Hepatocyte (in vitro differentiated cells): ENCODE data around the gene FAM177B.

Experiments used
- EZH2 ChIP-seq: fragments of 200-600 bp; sonication (generic); IDR thresholded peaks from 2 replicates; pipeline ENCODE4 v1.6.1; 2016; ENCODE audit warnings: antibody characterized with exemption, mild to moderate bottlenecking, borderline replicate concordance
- TF ChIP-seq, protein P1 (sequence below): fragments of 200-600 bp; sonication (generic); IDR thresholded peaks from 2 replicates; pipeline ENCODE4 v1.5.1; 2016; ENCODE audit warnings: antibody characterized with exemption, mild to moderate bottlenecking; ENCODE audit not compliant: poor library complexity

DNA sequence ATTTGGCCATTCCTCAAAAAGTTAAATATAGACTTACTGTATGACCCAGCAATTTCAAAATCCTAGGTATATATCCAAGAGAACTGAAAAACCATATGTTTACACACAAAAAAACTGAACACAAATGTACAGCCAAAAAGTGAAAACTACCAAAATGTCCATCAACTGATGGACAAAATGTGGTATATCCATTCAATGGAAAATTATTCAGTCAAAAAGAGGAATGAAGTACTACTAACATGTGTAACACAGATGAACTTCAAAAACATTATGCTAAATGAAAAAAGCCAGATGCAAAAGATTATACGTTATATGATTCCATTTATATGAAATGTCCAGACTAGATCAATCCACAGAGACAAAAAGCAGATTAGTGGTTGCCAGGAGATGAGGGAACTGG lies 32.7 kb upstream of the FAM177B start:
- TF ChIP-seq, protein P1, sequence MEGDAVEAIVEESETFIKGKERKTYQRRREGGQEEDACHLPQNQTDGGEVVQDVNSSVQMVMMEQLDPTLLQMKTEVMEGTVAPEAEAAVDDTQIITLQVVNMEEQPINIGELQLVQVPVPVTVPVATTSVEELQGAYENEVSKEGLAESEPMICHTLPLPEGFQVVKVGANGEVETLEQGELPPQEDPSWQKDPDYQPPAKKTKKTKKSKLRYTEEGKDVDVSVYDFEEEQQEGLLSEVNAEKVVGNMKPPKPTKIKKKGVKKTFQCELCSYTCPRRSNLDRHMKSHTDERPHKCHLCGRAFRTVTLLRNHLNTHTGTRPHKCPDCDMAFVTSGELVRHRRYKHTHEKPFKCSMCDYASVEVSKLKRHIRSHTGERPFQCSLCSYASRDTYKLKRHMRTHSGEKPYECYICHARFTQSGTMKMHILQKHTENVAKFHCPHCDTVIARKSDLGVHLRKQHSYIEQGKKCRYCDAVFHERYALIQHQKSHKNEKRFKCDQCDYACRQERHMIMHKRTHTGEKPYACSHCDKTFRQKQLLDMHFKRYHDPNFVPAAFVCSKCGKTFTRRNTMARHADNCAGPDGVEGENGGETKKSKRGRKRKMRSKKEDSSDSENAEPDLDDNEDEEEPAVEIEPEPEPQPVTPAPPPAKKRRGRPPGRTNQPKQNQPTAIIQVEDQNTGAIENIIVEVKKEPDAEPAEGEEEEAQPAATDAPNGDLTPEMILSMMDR = no peak
- TF ChIP-seq EZH2 = no peak
